C4-2B (cell line): ENCODE results near the gene HOMER3.

Experiments used
- H3K27ac ChIP-seq: fragments of 450-650 bp; 2 replicates; pipeline ENCODE4 v1.5.1; 2017
- CTCF ChIP-seq: fragments of 450-650 bp; conservative IDR thresholded peaks from 2 replicates; pipeline ENCODE4 v1.5.1; 2017; ENCODE audit warnings: mild to moderate bottlenecking
- ZFX ChIP-seq: fragments of 450-650 bp; IDR thresholded peaks from 2 replicates; pipeline ENCODE4 v1.6.1; 2017

The HOMER3 gene

GRCh38 chr19:18931316-18932162 is 9.5 kb downstream of the HOMER3 start:
- no peak for TF ChIP-seq CTCF
- TF ChIP-seq ZFX, result no peak
- no peak overlapping the region for H3K27ac ChIP-seq

- no peak overlapping the region for H3K27ac ChIP-seq
- TF ChIP-seq CTCF, result no peak
- no peak for TF ChIP-seq ZFX
Observed at GRCh38 chr19:18929311-18929710, 11.7 kb downstream of the HOMER3 start.

GRCh38 chr19:18928018-18928805 is 12.8 kb downstream of the HOMER3 start:
- no peak overlapping the region for H3K27ac ChIP-seq
- TF ChIP-seq ZFX (no peak), CTCF (no peak)

GRCh38 chr19:18924684-18925213 is 16.3 kb downstream of the HOMER3 start:
- TF ChIP-seq CTCF (no peak), ZFX (no peak)
- H3K27ac ChIP-seq, result no peak overlapping the region

GRCh38 chr19:18922228-18922985 is 18.6 kb downstream of the HOMER3 start:
- no peak for TF ChIP-seq ZFX
- TF ChIP-seq CTCF, result no peak
- no peak overlapping the region for H3K27ac ChIP-seq

GRCh38 chr19:18921593-18921992 is 19.4 kb downstream of the HOMER3 start:
- no peak for TF ChIP-seq CTCF
- TF ChIP-seq ZFX, result no peak
- no peak overlapping the region for H3K27ac ChIP-seq
